Fibroblast of villous mesenchyme (primary cell): Measurements from ENCODE around the gene NUTF2. TPM values are rescaled to one million over a fixed set of nuclear protein-coding genes. Genes with fewer than 3 reads are reported as not detected.

ENCODE experiments used
- DNase-seq: peaks from one replicate; pipeline ENCODE4 v3.0.0-alpha.2; 2010; ENCODE audit warnings: low read depth
- H3K4me3 ChIP-seq: 2 replicates; pipeline ENCODE4 v1.5.1; 2011; ENCODE audit warnings: low read depth, mild to moderate bottlenecking, low read length
- total RNA-seq: library from RNA; depleted of rRNA; stranded (reverse); fragments of >200 nt; gene quantifications from 2 replicates; pipeline ENCODE4 v1.2.3, GENCODE V29; 2012
- TF ChIP-seq, protein P1 (sequence below): IDR thresholded peaks from 2 replicates; pipeline ENCODE4 v1.5.1; 2012; ENCODE audit warnings: low read depth, mild to moderate bottlenecking, low read length; ENCODE audit not compliant: insufficient read depth

NUTF2 gene
- total RNA-seq, 1 donor = 342 TPM

DNA sequence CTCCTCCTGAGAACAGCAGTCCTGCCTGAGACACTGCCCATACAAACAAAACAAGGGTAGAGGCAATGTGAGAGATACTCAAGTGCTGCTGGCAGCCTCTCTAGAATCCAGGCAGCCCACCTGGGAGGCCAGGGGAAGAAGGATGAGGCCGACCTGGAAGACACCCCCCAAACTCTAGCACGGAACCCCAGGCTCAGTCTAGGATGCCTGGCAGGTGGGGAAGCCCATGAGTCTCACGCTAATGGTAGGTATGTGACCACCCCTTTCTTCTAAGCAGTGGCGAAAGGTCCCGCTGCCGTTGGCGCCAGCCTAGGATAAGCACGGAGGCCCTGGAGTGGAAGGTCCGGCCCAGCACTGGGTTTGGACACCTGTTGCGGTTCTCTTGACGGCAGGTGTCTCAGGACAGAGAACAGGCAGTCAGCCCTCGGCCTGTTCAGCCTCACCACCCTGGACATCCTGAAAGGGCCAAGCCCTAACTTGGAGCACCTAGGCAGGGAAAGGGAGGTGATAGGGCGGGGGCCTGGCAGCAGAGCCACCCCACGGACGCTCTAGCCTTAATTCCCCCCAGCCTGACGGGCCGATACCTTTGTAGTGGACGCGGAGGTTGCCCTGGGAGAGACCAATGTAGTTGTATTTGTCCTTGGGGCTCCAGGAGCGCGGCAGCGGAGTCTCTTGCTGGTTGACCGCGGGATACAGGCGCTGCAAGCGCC is 40.9 kb upstream of the NUTF2 start:
- no peak for DNase-seq
- H3K4me3 ChIP-seq = peak overlapping the region; percentile 95
- TF ChIP-seq, protein P1, sequence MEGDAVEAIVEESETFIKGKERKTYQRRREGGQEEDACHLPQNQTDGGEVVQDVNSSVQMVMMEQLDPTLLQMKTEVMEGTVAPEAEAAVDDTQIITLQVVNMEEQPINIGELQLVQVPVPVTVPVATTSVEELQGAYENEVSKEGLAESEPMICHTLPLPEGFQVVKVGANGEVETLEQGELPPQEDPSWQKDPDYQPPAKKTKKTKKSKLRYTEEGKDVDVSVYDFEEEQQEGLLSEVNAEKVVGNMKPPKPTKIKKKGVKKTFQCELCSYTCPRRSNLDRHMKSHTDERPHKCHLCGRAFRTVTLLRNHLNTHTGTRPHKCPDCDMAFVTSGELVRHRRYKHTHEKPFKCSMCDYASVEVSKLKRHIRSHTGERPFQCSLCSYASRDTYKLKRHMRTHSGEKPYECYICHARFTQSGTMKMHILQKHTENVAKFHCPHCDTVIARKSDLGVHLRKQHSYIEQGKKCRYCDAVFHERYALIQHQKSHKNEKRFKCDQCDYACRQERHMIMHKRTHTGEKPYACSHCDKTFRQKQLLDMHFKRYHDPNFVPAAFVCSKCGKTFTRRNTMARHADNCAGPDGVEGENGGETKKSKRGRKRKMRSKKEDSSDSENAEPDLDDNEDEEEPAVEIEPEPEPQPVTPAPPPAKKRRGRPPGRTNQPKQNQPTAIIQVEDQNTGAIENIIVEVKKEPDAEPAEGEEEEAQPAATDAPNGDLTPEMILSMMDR = no peak

DNA sequence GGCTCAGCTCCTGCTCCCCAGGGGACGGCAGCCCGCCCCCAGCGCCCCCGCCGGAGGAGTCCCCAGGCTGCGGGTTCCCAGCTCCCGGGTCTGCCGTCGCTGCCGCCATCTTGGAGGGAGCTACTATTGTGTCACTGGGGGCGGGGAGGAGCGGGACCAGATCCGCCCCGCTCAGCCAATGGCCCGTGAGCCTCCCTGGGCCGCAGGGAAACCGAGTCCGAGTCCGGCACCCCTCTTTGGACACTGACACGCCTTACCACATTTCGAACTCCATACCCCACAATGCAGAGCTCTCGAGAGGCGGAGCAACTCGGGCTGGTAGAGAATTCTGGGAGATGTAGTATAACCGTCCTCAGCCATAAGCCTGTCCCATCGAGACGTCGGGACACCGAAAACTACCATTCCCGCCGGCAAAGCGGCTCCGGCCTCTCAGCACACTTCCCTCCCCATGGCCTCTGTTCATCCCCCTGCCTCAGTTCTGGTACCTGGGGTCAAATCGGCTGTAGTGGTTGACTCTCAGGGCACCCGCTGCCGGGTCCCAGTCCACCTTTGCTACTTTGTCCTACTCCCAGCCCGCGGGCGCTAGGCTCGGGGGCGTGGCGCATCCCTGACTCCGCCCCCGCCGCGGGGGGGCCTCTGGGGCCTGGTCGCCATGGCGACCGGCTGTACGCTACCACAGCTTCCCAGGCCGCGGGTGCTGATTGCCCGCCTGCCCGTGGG is 40.1 kb upstream of the NUTF2 start, which contains the start of the genes RANBP10 and TSNAXIP1:
RANBP10 (minus strand) TSS at position 133 of the 720 bp plus-strand sequence; CDS start at position 109, 24 bp downstream.
TSNAXIP1 (plus strand) TSS at position 462 of the 720 bp plus-strand sequence. CDS start 261 bp downstream, outside the sequence.
- H3K4me3 ChIP-seq = peak within 1 kb of the TSS; percentile 95
- DNase-seq = peak; percentile 99
- TF ChIP-seq, protein P1 = no peak

DNA sequence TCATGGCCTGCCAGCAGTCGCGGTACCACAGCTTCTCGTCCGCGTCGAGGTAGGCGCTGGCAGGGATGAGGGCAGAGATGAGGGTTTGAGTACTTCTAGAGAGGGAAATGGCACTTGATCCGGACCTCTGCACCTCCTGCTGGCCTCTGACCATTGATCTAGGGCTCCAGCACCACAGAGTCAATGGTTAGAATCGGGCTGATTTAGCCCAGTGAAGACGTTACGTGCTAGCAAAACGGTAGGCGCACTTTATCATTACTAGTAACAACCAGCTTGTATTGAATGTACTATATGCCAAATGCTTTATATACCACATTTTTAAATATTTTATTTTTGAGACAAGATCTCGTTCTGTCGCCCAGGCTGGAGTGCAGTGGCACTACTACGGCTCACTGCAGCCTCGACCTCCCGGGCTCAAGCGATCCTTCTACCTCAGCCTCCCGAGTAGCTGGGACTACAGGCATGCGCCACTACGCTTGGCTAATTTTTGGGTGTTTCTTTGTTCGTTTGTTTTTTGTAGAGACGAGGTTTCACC is 39.5 kb upstream of the NUTF2 start:
- no peak for DNase-seq
- peak overlapping the region; percentile 95 for H3K4me3 ChIP-seq
- TF ChIP-seq, protein P1 = no peak

GRCh38 chr16:67811899-67812298 is 34.8 kb upstream of the NUTF2 start:
- TF ChIP-seq, protein P1 = no peak
- no peak for DNase-seq
- no peak overlapping the region for H3K4me3 ChIP-seq

DNA sequence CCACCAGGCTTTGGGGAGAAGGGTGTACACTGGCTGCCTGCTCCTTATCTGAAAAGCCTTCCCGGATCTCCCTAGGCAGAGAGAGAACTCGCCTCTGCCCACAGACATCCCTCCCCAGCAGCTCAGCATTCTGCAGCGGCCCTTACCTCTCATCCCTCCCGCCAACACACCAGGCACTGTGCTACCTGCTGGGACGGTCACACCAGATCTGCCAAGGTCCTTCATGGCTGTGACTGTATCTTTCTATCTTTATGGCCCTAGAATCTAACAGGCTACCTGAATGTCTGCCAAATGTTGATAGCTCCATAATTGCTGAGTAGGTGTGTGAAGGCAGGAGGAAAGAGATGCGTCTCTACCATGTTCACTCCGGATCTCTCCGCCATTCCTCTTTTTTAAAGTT is 32.2 kb upstream of the NUTF2 start:
- TF ChIP-seq, protein P1 = no peak
- H3K4me3 ChIP-seq = no peak overlapping the region
- no peak for DNase-seq

- TF ChIP-seq, protein P1 = no peak
- no peak for DNase-seq
- no peak overlapping the region for H3K4me3 ChIP-seq
Measured at GRCh38 chr16:67820608-67821259, 26.0 kb upstream of the NUTF2 start.
